Activated naive CD4-positive, alpha-beta T cell treated with anti-CD3 and anti-CD28 coated beads for 36 hours (primary cell): ENCODE data around the gene EPS8. TPM values are rescaled to one million over a fixed set of nuclear protein-coding genes. Genes with fewer than 3 reads are reported as not detected.

Source experiments
- CTCF ChIA-PET: fragments of 350-600 bp; sonication (Branson Sonifier 250); formaldehyde crosslinking; loops from one replicate; lab custom pipeline; 2021; ENCODE audit warnings: antibody characterized with exemption; lab: Charles Lee
- DNase-seq: peaks from one replicate; pipeline ENCODE4 v3.0.0-alpha.2; 2020
- H3K27ac Mint-ChIP-seq: one replicate; pipeline ENCODE4 v1.8.0; 2021; ENCODE audit warnings: mild to moderate bottlenecking, mixed read lengths
- H3K27me3 Mint-ChIP-seq: one replicate; pipeline ENCODE4 v1.8.0; 2021; ENCODE audit warnings: low read depth, mixed read lengths
- H3K36me3 Mint-ChIP-seq: one replicate; pipeline ENCODE4 v1.8.0; 2021; ENCODE audit warnings: low read depth, mixed read lengths
- H3K4me1 Mint-ChIP-seq: one replicate; pipeline ENCODE4 v1.8.0; 2021; ENCODE audit warnings: low read depth, mixed read lengths
- H3K4me3 Mint-ChIP-seq: one replicate; pipeline ENCODE4 v1.8.0; 2021; ENCODE audit warnings: mild to moderate bottlenecking, moderate library complexity, mixed read lengths
- H3K9me3 Mint-ChIP-seq: one replicate; pipeline ENCODE4 v1.8.0; 2021; ENCODE audit warnings: mixed read lengths
- intact Hi-C: fragments of 100-400 bp; cut with micrococcal nuclease; formaldehyde crosslinking; loops from one replicate; pipeline ENCODE4 v1.15.1; 2023
- total RNA-seq, 2 experiments: library from RNA; stranded (reverse); gene quantifications; one replicate each; pipeline ENCODE4 v1.2.3, GENCODE V29; 2021

The EPS8 gene
- total RNA-seq, 2 experiments from 2014 or later, result 3.2 to 5.6 TPM

DNA sequence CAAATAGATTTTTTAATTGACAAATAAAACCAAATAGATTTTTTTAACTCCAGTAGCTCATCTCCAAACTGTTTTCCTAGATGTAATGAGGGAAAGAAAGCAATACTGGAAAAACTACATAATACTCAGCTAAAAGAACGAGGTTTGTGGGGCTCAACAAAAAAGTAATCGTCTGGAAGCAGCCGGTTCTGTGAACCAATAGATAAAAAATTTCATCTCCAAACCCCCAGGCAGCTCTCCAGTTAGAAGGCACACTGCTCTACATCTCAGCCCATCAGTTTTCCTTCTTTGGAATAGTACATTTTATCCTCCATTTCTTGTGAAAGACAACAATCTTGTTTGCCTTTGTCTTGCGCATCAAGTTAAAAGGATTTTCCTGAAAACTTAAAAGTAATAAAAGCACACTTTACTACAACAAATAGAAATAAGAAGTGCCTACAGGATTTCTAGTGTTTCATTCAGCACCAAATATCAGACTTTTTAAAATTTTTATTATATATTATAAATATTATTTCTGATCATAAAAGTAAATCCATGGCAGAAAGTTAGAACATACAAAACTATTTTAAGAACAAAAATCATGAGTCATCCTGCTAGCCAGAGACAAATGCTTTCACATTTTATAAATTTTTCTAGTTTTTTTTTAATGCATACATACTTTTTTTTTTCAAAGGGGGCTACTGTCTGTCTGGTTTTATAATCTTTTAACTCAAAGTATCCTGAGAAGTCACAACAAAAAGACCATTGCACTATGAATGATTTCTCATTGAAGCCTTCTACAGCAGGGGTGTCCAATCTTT lies 67.7 kb downstream of the EPS8 start:
- DNase-seq, result no peak
- intact Hi-C loops, result no loop called here
- Mint-ChIP-seq H3K4me3 (no peak overlapping the region), H3K36me3 (no peaks in the 10 kb centered on the region), H3K4me1 (peaks cover 5% of the 10 kb centered on the region), H3K27ac (no peak overlapping the region), H3K27me3 (peaks cover 5% of the 10 kb centered on the region), H3K9me3 (no peaks in the 10 kb centered on the region)
- CTCF ChIA-PET, result interaction anchor here (0.6 kb wide), 1 partner anchor 206 kb away, joined by 3 read pairs; no protein-coding TSS in a partner anchor

DNA sequence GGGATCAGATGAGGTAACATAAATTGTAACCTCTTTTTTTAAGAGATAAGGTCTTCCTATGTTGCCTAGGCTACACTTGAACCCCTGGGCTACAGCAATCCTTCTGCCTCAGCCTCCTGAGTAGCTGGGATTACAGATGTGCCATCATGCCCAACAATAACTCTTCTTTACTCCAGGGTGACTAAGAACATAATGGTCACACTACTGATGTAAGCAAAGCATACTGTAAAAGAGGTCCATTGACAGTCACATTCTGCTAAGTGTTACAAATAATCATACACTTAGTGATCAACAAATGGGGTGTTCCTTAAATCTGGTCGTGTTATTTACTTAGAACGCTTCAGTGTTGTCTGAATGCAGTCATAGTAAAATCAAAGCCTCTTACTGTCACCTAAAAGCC lies 68.9 kb downstream of the EPS8 start:
- no peaks in the 10 kb centered on the region for H3K9me3 Mint-ChIP-seq
- H3K4me1 Mint-ChIP-seq, result peaks cover 5% of the 10 kb centered on the region
- no peak overlapping the region for H3K27ac Mint-ChIP-seq
- H3K36me3 Mint-ChIP-seq, result no peaks in the 10 kb centered on the region
- CTCF ChIA-PET, result no interaction called here
- H3K27me3 Mint-ChIP-seq, result peaks cover 5% of the 10 kb centered on the region
- DNase-seq, result no peak
- intact Hi-C loops, result no loop called here
- H3K4me3 Mint-ChIP-seq, result no peak overlapping the region

DNA sequence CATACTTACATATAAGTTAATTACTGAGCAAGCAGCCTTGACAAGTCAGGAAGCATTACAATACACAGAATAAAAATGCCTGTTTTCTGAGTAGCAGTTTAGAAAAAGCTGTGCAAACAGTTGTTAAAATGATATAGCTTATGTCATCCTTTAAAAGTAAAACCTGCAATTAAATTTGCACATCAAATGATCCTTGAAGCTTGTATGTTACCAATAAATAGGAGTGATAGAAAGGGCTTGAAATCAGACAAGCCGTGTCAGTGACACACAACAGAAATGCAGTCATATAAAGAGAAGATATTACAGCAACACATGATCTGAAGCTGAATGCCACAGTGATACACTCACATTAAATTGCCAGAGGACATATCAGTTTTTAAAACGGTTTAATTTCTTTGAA lies 70.0 kb downstream of the EPS8 start:
- Mint-ChIP-seq H3K27ac (no peak overlapping the region), H3K9me3 (no peaks in the 10 kb centered on the region), H3K36me3 (no peaks in the 10 kb centered on the region), H3K4me3 (no peak overlapping the region), H3K27me3 (peaks cover 5% of the 10 kb centered on the region), H3K4me1 (peaks cover 5% of the 10 kb centered on the region)
- no peak for DNase-seq
- CTCF ChIA-PET, result no interaction called here
- intact Hi-C loops, result no loop called here

DNA sequence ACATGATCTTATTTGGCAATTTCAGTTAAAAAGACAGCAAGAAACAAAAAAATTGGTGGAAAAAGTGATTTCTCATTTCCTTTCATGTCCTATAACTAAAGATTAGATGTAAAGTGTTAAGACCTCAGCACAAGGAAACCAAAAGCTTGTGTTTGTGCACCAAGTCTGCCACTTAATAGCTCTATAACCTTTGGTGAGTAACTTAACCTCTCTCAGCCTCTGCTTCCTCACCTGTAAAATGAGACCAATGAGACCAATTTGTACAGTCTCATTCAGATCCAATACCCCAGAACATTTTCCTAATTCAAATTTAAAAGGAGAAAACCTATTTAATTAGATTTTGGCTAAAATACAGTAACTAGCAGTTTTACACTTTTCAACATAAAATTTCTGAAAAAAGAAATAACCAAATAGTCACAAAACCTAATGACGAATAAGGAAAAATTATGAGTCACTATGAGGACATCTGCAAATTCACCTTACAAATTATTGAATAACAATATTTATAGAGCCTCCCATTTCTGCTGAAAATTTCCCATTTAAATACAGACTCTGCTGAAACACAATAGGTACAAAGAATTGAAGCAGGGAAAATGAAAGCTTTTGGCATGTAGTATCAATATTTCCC lies 71.1 kb downstream of the EPS8 start:
- DNase-seq, result no peak
- no peak overlapping the region for H3K27ac Mint-ChIP-seq
- intact Hi-C loops, result no loop called here
- H3K4me3 Mint-ChIP-seq, result no peak overlapping the region
- peaks cover 5% of the 10 kb centered on the region for H3K4me1 Mint-ChIP-seq
- H3K36me3 Mint-ChIP-seq, result no peaks in the 10 kb centered on the region
- peaks cover 5% of the 10 kb centered on the region for H3K27me3 Mint-ChIP-seq
- CTCF ChIA-PET, result no interaction called here
- H3K9me3 Mint-ChIP-seq, result no peaks in the 10 kb centered on the region

DNA sequence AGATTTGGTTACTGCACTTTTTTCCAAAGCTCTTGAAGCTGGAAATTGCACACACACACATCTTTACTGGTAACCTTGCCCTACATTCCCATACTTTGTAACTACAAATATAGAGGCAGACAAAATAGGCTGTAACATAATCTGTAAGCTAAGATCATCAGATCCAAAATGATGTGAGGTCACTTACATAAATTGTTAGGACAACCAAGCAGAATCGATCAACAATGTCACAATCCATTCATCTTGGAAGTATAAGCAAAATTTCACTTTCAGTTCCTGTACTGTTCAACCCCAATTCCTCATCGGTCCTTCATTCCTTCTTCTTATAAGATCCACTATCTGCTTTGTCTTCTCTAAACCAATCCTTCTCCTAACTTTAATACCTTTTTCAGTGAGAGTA lies 72.6 kb downstream of the EPS8 start:
- no peaks in the 10 kb centered on the region for H3K36me3 Mint-ChIP-seq
- no peak overlapping the region for H3K27ac Mint-ChIP-seq
- no peaks in the 10 kb centered on the region for H3K9me3 Mint-ChIP-seq
- H3K27me3 Mint-ChIP-seq, result peaks cover 5% of the 10 kb centered on the region
- intact Hi-C loops, result no loop called here
- CTCF ChIA-PET, result interaction anchor here (0.7 to 1.1 kb wide), 2 partner anchors 126 to 357 kb away, joined by 3 read pairs; no protein-coding TSS in a partner anchor
- H3K4me1 Mint-ChIP-seq, result peaks cover 5% of the 10 kb centered on the region
- no peak overlapping the region for H3K4me3 Mint-ChIP-seq
- no peak for DNase-seq

DNA sequence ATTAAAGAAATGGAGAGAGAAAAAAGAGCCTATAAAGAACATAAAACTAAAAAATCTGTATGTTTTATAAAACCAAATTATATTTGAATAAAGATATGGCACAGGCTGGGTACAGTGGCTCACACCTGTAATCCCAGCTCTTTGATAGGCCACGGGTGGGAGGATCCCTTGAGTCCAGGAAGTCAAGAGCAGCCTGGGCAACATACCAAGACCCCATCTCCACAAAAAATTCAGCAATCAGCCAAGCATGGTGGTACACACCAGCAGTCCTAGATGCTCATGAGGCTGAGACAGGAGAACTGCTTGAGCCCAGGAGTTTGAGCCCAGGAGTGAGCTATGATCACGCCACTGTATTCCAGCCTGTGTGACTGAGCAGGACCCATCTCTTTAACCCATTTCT lies 74.9 kb downstream of the EPS8 start:
- H3K4me1 Mint-ChIP-seq, result peaks cover 5% of the 10 kb centered on the region
- no peak overlapping the region for H3K27ac Mint-ChIP-seq
- no peak for DNase-seq
- H3K9me3 Mint-ChIP-seq, result no peaks in the 10 kb centered on the region
- H3K4me3 Mint-ChIP-seq, result no peak overlapping the region
- H3K27me3 Mint-ChIP-seq, result peaks cover 3% of the 10 kb centered on the region
- intact Hi-C loops, result no loop called here
- no peaks in the 10 kb centered on the region for H3K36me3 Mint-ChIP-seq
- CTCF ChIA-PET, result interaction anchor here (1.5 kb wide), 1 partner anchor 124 kb away, joined by 3 read pairs; no protein-coding TSS in a partner anchor

DNA sequence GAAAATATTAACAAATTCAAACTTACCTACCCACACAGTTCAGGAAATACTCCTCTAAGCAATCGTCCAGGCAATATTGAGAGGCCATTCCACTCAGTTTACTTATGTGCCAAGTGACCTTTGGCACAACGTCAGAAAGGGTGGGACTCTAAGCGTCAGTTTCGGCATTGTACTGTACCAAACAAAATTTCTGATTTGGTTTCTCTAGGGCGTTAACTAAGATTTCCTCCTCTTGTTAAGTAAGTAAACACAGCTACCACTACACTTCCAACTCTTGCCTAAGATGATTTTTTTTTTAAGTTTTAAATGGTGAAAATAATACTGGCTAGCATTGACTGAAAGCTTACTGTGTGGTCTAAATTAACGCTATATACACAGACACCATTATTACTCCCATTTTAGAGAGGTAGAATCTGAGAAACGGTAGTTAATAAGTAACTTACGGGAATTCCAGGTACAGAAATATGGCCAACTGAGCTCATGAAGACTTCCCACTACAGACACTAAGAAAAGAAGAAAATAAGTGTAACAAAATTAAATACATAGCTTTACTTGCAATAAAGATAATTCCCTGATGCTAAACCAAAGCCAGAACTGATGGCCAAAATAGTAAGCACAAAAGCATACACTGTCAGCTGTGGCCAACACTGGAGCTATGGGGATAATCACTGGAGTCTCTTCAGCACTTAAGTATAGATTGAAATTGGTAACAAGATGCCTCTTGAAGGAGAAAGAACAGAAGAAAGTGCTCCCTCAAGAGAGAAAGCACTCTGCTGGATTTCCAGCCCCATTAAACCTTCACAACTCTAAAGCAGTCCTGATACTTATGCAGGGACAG lies 76.1 kb downstream of the EPS8 start:
- peaks cover 7% of the 10 kb centered on the region for H3K4me1 Mint-ChIP-seq
- no peaks in the 10 kb centered on the region for H3K36me3 Mint-ChIP-seq
- DNase-seq, result no peak
- no peaks in the 10 kb centered on the region for H3K27me3 Mint-ChIP-seq
- H3K4me3 Mint-ChIP-seq, result no peak overlapping the region
- CTCF ChIA-PET, result interaction anchor here (0.8 to 1.5 kb wide), 2 partner anchors 14 to 123 kb away, joined by 3 read pairs; no protein-coding TSS in a partner anchor
- no peak overlapping the region for H3K27ac Mint-ChIP-seq
- intact Hi-C loops, result no loop called here
- H3K9me3 Mint-ChIP-seq, result no peaks in the 10 kb centered on the region

DNA sequence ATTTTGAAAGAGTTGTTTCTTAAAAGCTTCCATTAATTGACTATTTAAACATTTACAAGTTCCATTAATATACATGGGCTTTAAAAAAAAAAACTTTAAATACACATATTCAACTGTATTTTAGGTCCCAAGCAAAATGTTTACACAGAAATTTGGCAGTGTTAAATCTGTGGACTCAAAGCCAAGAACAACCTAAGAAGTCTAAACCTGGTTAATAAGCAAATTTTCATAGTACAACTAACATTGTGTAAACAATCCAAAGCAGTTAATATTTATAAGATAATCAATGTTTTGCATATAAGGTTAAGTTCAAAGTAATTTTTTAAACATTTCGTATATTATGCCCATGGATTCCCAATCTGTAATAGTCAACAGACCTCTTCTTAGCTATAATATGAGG lies 77.0 kb downstream of the EPS8 start:
- H3K4me1 Mint-ChIP-seq, result peaks cover 6% of the 10 kb centered on the region
- no peak overlapping the region for H3K4me3 Mint-ChIP-seq
- no peaks in the 10 kb centered on the region for H3K36me3 Mint-ChIP-seq
- H3K9me3 Mint-ChIP-seq, result no peaks in the 10 kb centered on the region
- CTCF ChIA-PET, result interaction anchor here (1.2 kb wide), 1 partner anchor 186 kb away, joined by 3 read pairs; no protein-coding TSS in a partner anchor
- no peaks in the 10 kb centered on the region for H3K27me3 Mint-ChIP-seq
- H3K27ac Mint-ChIP-seq, result no peak overlapping the region
- intact Hi-C loops, result no loop called here
- DNase-seq, result no peak

DNA sequence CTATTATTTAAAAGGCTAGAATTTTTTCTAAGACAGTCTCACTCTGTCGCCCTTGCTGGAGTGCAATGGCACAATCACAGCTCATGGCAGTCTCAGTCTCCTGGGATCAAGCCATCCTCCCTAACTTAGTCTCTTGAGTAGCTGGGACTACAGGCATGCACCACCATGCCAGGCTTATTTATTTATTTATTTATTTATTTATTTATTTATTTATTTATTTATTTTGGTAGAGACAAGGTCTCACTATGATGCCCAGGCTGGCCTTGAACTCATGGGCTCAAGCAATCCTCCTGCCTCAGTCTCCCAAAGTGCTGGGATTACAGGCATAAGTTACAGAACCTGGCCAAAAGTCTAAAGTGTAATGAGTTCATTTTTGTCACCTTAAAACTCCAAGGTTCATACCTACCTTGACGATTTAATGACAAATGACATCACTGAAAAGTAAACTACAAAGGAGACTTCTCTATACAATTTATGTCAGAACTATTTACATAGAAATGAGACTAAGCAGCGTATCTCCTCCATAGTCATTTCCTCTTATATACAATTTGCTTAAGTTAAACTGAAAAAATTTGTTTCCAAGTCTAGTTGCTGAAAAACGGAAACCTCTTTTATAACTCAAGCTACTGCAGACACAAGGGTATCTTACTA lies 78.2 kb downstream of the EPS8 start:
- Mint-ChIP-seq H3K27me3 (no peaks in the 10 kb centered on the region), H3K4me3 (no peak overlapping the region), H3K36me3 (no peaks in the 10 kb centered on the region), H3K9me3 (no peaks in the 10 kb centered on the region), H3K27ac (no peak overlapping the region), H3K4me1 (peaks cover 6% of the 10 kb centered on the region)
- CTCF ChIA-PET, result interaction anchor here (1.2 kb wide), 1 partner anchor 188 kb away, joined by 3 read pairs; no protein-coding TSS in a partner anchor
- DNase-seq, result no peak
- intact Hi-C loops, result no loop called here

DNA sequence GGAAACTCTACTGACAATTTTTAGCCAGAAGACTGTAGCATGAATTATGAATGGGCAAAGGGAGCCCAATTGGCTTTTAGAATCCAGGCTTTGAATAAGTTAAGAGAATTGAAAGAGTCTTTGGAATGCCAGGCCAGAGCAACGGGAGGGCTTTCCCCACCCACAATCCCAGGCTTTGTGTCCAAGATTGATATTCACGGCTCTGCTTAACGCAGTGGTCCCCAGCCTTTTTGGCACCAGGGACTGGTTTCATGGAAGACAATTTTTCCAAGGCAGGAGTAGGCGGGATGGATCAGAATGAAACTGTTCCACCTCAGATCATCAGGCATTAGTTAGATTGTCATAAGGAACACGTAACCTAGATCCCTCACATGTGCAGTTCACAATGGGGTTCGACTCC lies 79.6 kb downstream of the EPS8 start:
- intact Hi-C loops, result no loop called here
- H3K4me3 Mint-ChIP-seq, result no peak overlapping the region
- no peaks in the 10 kb centered on the region for H3K9me3 Mint-ChIP-seq
- H3K36me3 Mint-ChIP-seq, result no peaks in the 10 kb centered on the region
- CTCF ChIA-PET, result no interaction called here
- DNase-seq, result no peak
- H3K27me3 Mint-ChIP-seq, result no peaks in the 10 kb centered on the region
- peaks cover 6% of the 10 kb centered on the region for H3K4me1 Mint-ChIP-seq
- H3K27ac Mint-ChIP-seq, result no peak overlapping the region

DNA sequence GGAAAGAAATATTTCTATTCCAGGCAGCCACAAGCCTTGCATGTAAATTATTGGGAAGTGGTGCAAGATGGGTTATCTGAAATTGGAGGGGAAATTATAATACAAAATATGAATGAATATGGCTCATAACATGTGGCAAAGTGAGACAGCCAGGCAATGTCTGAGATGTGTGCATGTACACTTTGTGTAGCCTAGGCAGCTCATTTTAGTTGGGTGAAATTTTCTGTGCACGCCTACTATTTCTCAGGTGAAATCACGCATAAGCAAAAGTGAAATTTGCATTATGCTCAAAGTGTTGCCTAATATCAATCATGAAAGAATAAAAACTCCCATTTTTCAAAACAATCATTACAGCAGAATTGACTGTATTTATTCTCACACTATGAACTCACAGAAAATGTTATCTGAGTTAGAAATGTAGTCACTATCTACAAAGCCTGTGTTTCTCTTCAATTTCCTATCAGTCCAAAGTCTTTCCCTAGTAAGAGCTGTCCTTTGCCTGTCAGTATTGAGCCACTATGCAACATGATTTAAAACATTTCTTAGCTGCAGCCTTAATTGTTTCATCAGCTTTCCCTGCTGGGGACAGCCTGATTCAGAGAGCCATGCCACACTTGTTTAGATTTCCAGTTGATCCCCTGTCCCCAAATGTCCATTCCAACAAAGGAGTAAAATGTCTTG lies 80.7 kb downstream of the EPS8 start:
- no peak overlapping the region for H3K27ac Mint-ChIP-seq
- no peaks in the 10 kb centered on the region for H3K9me3 Mint-ChIP-seq
- H3K36me3 Mint-ChIP-seq, result no peaks in the 10 kb centered on the region
- CTCF ChIA-PET, result no interaction called here
- intact Hi-C loops, result no loop called here
- peaks cover 6% of the 10 kb centered on the region for H3K4me1 Mint-ChIP-seq
- no peaks in the 10 kb centered on the region for H3K27me3 Mint-ChIP-seq
- H3K4me3 Mint-ChIP-seq, result no peak overlapping the region
- no peak for DNase-seq
